Activated CD4-positive, alpha-beta memory T cell treated with anti-CD3 and anti-CD28 coated beads for 36 hours (primary cell): ENCODE results near the gene APOF. TPM values are rescaled to one million over a fixed set of nuclear protein-coding genes. Genes with fewer than 3 reads are reported as not detected.
A peak's percentile ranks its signal among the peaks of the same experiment; 100 is the strongest.
"Not testable (repeated sequence)": the region's sequence is repeated elsewhere in the genome, so short reads cannot be mapped to it uniquely, and the experiment has no call there.

ENCODE experiments used
- CTCF ChIA-PET: fragments of 350-600 bp; sonication (Branson Sonifier 250); formaldehyde crosslinking; loops from one replicate; lab custom pipeline; 2021; ENCODE audit warnings: antibody characterized with exemption, inconsistent platforms; lab: Charles Lee
- POLR2A ChIA-PET: fragments of 350-600 bp; sonication (Branson Sonifier 250); formaldehyde crosslinking; loops from one replicate; lab custom pipeline; 2021; ENCODE audit warnings: antibody characterized with exemption; lab: Charles Lee
- DNase-seq: peaks from one replicate; pipeline ENCODE4 v3.0.0-alpha.2; 2020
- H3K27ac Mint-ChIP-seq: one replicate; pipeline ENCODE4 v1.8.0; 2021; ENCODE audit warnings: mixed read lengths
- H3K27me3 Mint-ChIP-seq: one replicate; pipeline ENCODE4 v1.8.0; 2021; ENCODE audit warnings: mixed read lengths
- H3K36me3 Mint-ChIP-seq: one replicate; pipeline ENCODE4 v1.8.0; 2021; ENCODE audit warnings: mixed read lengths
- H3K4me1 Mint-ChIP-seq: one replicate; pipeline ENCODE4 v1.8.0; 2021; ENCODE audit warnings: low read depth, mixed read lengths
- H3K4me3 Mint-ChIP-seq: one replicate; pipeline ENCODE4 v1.8.0; 2021; ENCODE audit warnings: mild to moderate bottlenecking, mixed read lengths
- H3K9me3 Mint-ChIP-seq: one replicate; pipeline ENCODE4 v1.8.0; 2021; ENCODE audit warnings: mixed read lengths
- intact Hi-C: fragments of 100-400 bp; cut with micrococcal nuclease; formaldehyde crosslinking; loops from one replicate; pipeline ENCODE4 v1.15.1; 2023
- total RNA-seq, 2 experiments: library from RNA; stranded (reverse); gene quantifications; one replicate each; pipeline ENCODE4 v1.2.3, GENCODE V29; 2021

Gene APOF
- total RNA-seq, 2 experiments from 2014 or later, result not detected

GRCh38 chr12:56338308-56339157 lies 24.1 kb downstream of the APOF start, which contains the start of gene IL23A:
Gene IL23A, plus strand, starts transcription at chr12:56338884. Its CDS starts 161 bp downstream, at chr12:56339045.
- Mint-ChIP-seq H3K36me3 (peaks cover 21% of the 10 kb centered on the region), H3K27me3 (no peaks in the 10 kb centered on the region), H3K4me3 (peak within 1 kb of the TSS; percentile 92), H3K9me3 (no peaks in the 10 kb centered on the region), H3K4me1 (peaks cover 49% of the 10 kb centered on the region), H3K27ac (peak within 1 kb of the TSS; percentile 98)
- intact Hi-C loops, result loop anchor here (1.0 to 2.0 kb wide), 6 partner anchors 22 to 220 kb away; partner anchors contain the start of genes CS, MYL6, STAT2 and TIMELESS
- ChIA-PET CTCF (interaction anchor here (0.6 to 2.3 kb wide), 8 partner anchors 12 to 300 kb away, joined by 3 to 9 read pairs (median 4); partner anchors contain the start of genes ANKRD52 and STAT2), POLR2A (interaction anchor here (1.0 to 3.5 kb wide), 11 partner anchors 10 to 223 kb away, joined by 3 to 58 read pairs (median 3); partner anchors contain the start of genes CNPY2, SMARCC2, STAT2 and TIMELESS)
- peak; percentile 96 for DNase-seq

- Mint-ChIP-seq H3K27me3 (no peaks in the 10 kb centered on the region), H3K4me3 (peak overlapping the region; percentile 62), H3K27ac (peak overlapping the region; percentile 98), H3K4me1 (peaks cover 53% of the 10 kb centered on the region), H3K9me3 (no peaks in the 10 kb centered on the region), H3K36me3 (peaks cover 15% of the 10 kb centered on the region)
- no peak for DNase-seq
- CTCF ChIA-PET, result interaction anchor here (1.0 to 2.3 kb wide), 4 partner anchors 20 to 213 kb away, joined by 4 to 9 read pairs (median 6); partner anchors contain the start of genes ANKRD52 and STAT2
- intact Hi-C loops, result loop anchor here (1.0 to 2.0 kb wide), 6 partner anchors 22 to 219 kb away; partner anchors contain the start of genes CS, MYL6, STAT2 and TIMELESS
- POLR2A ChIA-PET, result interaction anchor here (1.0 to 3.5 kb wide), 9 partner anchors 11 to 222 kb away, joined by 3 to 58 read pairs (median 3); partner anchors contain the start of genes CNPY2, SMARCC2, STAT2 and TIMELESS
These were observed 24.9 kb downstream of the APOF start for GRCh38 chr12:56337753-56338251.

GRCh38 chr12:56336361-56337167 lies 26.1 kb downstream of the APOF start:
- peaks cover 58% of the 10 kb centered on the region for H3K4me1 Mint-ChIP-seq
- peaks cover 15% of the 10 kb centered on the region for H3K36me3 Mint-ChIP-seq
- no peaks in the 10 kb centered on the region for H3K27me3 Mint-ChIP-seq
- H3K4me3 Mint-ChIP-seq, result no peak overlapping the region
- H3K27ac Mint-ChIP-seq, result peak overlapping the region; percentile 69
- intact Hi-C loops, result no loop called here
- no peaks in the 10 kb centered on the region for H3K9me3 Mint-ChIP-seq
- ChIA-PET CTCF (no interaction called here), POLR2A (interaction anchor here (1.6 to 3.5 kb wide), 2 partner anchors 23 to 115 kb away, joined by 6 to 58 read pairs; partner anchors contain the start of genes RNF41 and STAT2)
- DNase-seq, result no peak

GRCh38 chr12:56335527-56335926 lies 27.1 kb downstream of the APOF start:
- POLR2A ChIA-PET, result interaction anchor here (1.6 kb wide), 1 partner anchor 114 kb away, joined by 6 read pairs; the partner anchor contains the start of gene RNF41
- H3K27ac Mint-ChIP-seq, result not testable (repeated sequence)
- CTCF ChIA-PET, result interaction anchor here (1.0 kb wide), 1 partner anchor 146 kb away, joined by 3 read pairs; the partner anchor contains the start of gene SMARCC2

GRCh38 chr12:56334490-56334793 lies 28.2 kb downstream of the APOF start:
- intact Hi-C loops, result loop anchor here (1.0 to 5.0 kb wide), 3 partner anchors 18 to 353 kb away; partner anchors contain the start of gene PTGES3
- Mint-ChIP-seq H3K36me3 (peaks cover 4% of the 10 kb centered on the region), H3K9me3 (no peaks in the 10 kb centered on the region), H3K4me3 (peak overlapping the region; percentile 94), H3K4me1 (peaks cover 49% of the 10 kb centered on the region), H3K27me3 (no peaks in the 10 kb centered on the region), H3K27ac (peak overlapping the region; percentile 99)
- ChIA-PET POLR2A (interaction anchor here (2.1 kb wide), 1 partner anchor 25 kb away, joined by 17 read pairs; the partner anchor contains the start of gene STAT2), CTCF (interaction anchor here (0.8 to 3.2 kb wide), 2 partner anchors 26 to 129 kb away, joined by 3 to 13 read pairs; partner anchors contain the start of gene STAT2)
- DNase-seq, result no peak

More at GRCh38 chr12:56335527-56335926, 27.1 kb downstream of the APOF start:
- intact Hi-C loops, H3K4me3 Mint-ChIP-seq, H3K27me3 Mint-ChIP-seq, H3K9me3 Mint-ChIP-seq, DNase-seq: not testable (repeated sequence)
- peaks cover 58% of the 10 kb centered on the region for H3K4me1 Mint-ChIP-seq
- H3K36me3 Mint-ChIP-seq, result peaks cover 12% of the 10 kb centered on the region

- peaks cover 2% of the 10 kb centered on the region for H3K36me3 Mint-ChIP-seq
- ChIA-PET CTCF (interaction anchor here (0.6 to 3.2 kb wide), 10 partner anchors 12 to 144 kb away, joined by 3 to 13 read pairs (median 3); partner anchors contain the start of genes ANKRD52, CNPY2, RNF41 and SMARCC2), POLR2A (interaction anchor here (1.0 to 2.5 kb wide), 6 partner anchors 16 to 112 kb away, joined by 3 to 17 read pairs (median 7); partner anchors contain the start of genes CNPY2, CS, RNF41 and STAT2)
- peaks cover 43% of the 10 kb centered on the region for H3K4me1 Mint-ChIP-seq
- no peaks in the 10 kb centered on the region for H3K27me3 Mint-ChIP-seq
- no peaks in the 10 kb centered on the region for H3K9me3 Mint-ChIP-seq
- H3K4me3 Mint-ChIP-seq, result peak within 1 kb of the TSS; percentile 94
- intact Hi-C loops, result loop anchor here (1.0 to 5.0 kb wide), 7 partner anchors 18 to 353 kb away; partner anchors contain the start of genes CS, PTGES3, SPRYD4 and STAT2
- H3K27ac Mint-ChIP-seq, result peak within 1 kb of the TSS; percentile 99
- DNase-seq, result peak; percentile 97
These were observed 28.8 kb downstream of the APOF start, which contains the start of gene PAN2 for GRCh38 chr12:56333679-56334489. Gene PAN2, minus strand, starts transcription at chr12:56334000. Its CDS starts 906 bp downstream, at chr12:56333094.

GRCh38 chr12:56333197-56333678 lies 29.4 kb downstream of the APOF start:
- ChIA-PET POLR2A (interaction anchor here (1.0 to 2.5 kb wide), 7 partner anchors 16 to 116 kb away, joined by 3 to 17 read pairs (median 5); partner anchors contain the start of genes CNPY2, CS, RNF41 and STAT2), CTCF (interaction anchor here (0.6 to 3.2 kb wide), 9 partner anchors 12 to 131 kb away, joined by 3 to 13 read pairs (median 3); partner anchors contain the start of genes ANKRD52, CNPY2, RNF41 and STAT2)
- peak overlapping the region; percentile 99 for H3K27ac Mint-ChIP-seq
- DNase-seq, result no peak
- no peaks in the 10 kb centered on the region for H3K9me3 Mint-ChIP-seq
- no peaks in the 10 kb centered on the region for H3K36me3 Mint-ChIP-seq
- H3K4me1 Mint-ChIP-seq, result peaks cover 37% of the 10 kb centered on the region
- intact Hi-C loops, result loop anchor here (1.0 to 5.0 kb wide), 5 partner anchors 27 to 354 kb away; partner anchors contain the start of genes CS, PTGES3, SPRYD4 and STAT2
- no peaks in the 10 kb centered on the region for H3K27me3 Mint-ChIP-seq
- peak overlapping the region; percentile 94 for H3K4me3 Mint-ChIP-seq

GRCh38 chr12:56332512-56333196 lies 30.0 kb downstream of the APOF start:
- POLR2A ChIA-PET, result interaction anchor here (0.6 to 2.5 kb wide), 10 partner anchors 15 to 248 kb away, joined by 3 to 17 read pairs (median 5); partner anchors contain the start of genes CNPY2, CS, RNF41 and STAT2
- no peak for DNase-seq
- peaks cover 31% of the 10 kb centered on the region for H3K4me1 Mint-ChIP-seq
- no peaks in the 10 kb centered on the region for H3K9me3 Mint-ChIP-seq
- H3K27me3 Mint-ChIP-seq, result no peaks in the 10 kb centered on the region
- CTCF ChIA-PET, result interaction anchor here (0.8 to 3.2 kb wide), 7 partner anchors 11 to 132 kb away, joined by 3 to 13 read pairs (median 4); partner anchors contain the start of genes ANKRD52, CNPY2 and STAT2
- peak overlapping the region; percentile 94 for H3K4me3 Mint-ChIP-seq
- intact Hi-C loops, result loop anchor here (1.0 to 5.0 kb wide), 5 partner anchors 28 to 355 kb away; partner anchors contain the start of genes CS, PTGES3, SPRYD4 and STAT2
- H3K36me3 Mint-ChIP-seq, result no peaks in the 10 kb centered on the region
- peak overlapping the region; percentile 99 for H3K27ac Mint-ChIP-seq

- Mint-ChIP-seq H3K27ac (no peak overlapping the region), H3K9me3 (no peaks in the 10 kb centered on the region), H3K27me3 (no peaks in the 10 kb centered on the region), H3K36me3 (peaks cover 5% of the 10 kb centered on the region), H3K4me3 (no peak overlapping the region), H3K4me1 (peaks cover 21% of the 10 kb centered on the region)
- intact Hi-C loops, result loop anchor here (5.0 kb wide), 1 partner anchor 356 kb away; the partner anchor contains the start of gene PTGES3
- ChIA-PET POLR2A (no interaction called here), CTCF (no interaction called here)
- no peak for DNase-seq
These were observed 31.6 kb downstream of the APOF start for GRCh38 chr12:56330936-56331490.
